GM18526 (cell line): ENCODE results near the gene PET100.

Experiments
- POLR2A ChIP-seq: IDR thresholded peaks from 3 replicates; pipeline ENCODE4 v1.6.1; 2011; ENCODE audit not compliant: insufficient read length; ENCODE audit errors: extremely low read depth

The PET100 gene

GRCh38 chr19:7676854-7677253, 47.3 kb downstream of the PET100 start, which contains the start of gene MCEMP1:
Gene MCEMP1 (plus strand): TSS chr19:7677090. CDS start chr19:7677121, 31 bp downstream.
- TF ChIP-seq POLR2A = no peak

- no peak for TF ChIP-seq POLR2A
These were observed 48.2 kb downstream of the PET100 start for GRCh38 chr19:7677669-7678311.

- TF ChIP-seq POLR2A = no peak
These were observed 49.6 kb downstream of the PET100 start for GRCh38 chr19:7678971-7679751.

GRCh38 chr19:7679771-7680605, 50.4 kb downstream of the PET100 start:
- no peak for TF ChIP-seq POLR2A

- TF ChIP-seq POLR2A = peak; percentile 72
These were observed 51.2 kb downstream of the PET100 start, which contains the start of gene TRAPPC5 for GRCh38 chr19:7680606-7681339. Gene TRAPPC5 (plus strand): TSS chr19:7680833. CDS start chr19:7682254, 1,421 bp downstream.
